Measurements from ENCODE around the gene TNKS2.
"Not testable (repeated sequence)": the region's sequence is repeated elsewhere in the genome, so short reads cannot be mapped to it uniquely, and the experiment has no call there.

Gene TNKS2

GRCh38 chr10:91864744-91865143, 66.5 kb downstream of the TNKS2 start:
- DNase-seq (ENCODE audit: low spot score) (no peak), FAIRE-seq (no peak)

GRCh38 chr10:91865562-91866081, 67.4 kb downstream of the TNKS2 start:
- FAIRE-seq (no peak), DNase-seq (ENCODE audit: low spot score) (no peak)

GRCh38 chr10:91875156-91875555, 76.9 kb downstream of the TNKS2 start:
- no peak for DNase-seq (ENCODE audit: low spot score)
- no peak for FAIRE-seq

GRCh38 chr10:91875779-91876178, 77.6 kb downstream of the TNKS2 start:
- no peak for FAIRE-seq
- DNase-seq (ENCODE audit: low spot score), result no peak

- FAIRE-seq (no peak), DNase-seq (ENCODE audit: low spot score) (no peak)
These were observed 81.4 kb downstream of the TNKS2 start for GRCh38 chr10:91879515-91880170.

GRCh38 chr10:91880310-91880709, 82.1 kb downstream of the TNKS2 start:
- no peak for DNase-seq (ENCODE audit: low spot score)
- FAIRE-seq, result no peak

- no peak for FAIRE-seq
These were observed 85.6 kb downstream of the TNKS2 start for GRCh38 chr10:91883549-91884444.

GRCh38 chr10:91884536-91884935, 86.3 kb downstream of the TNKS2 start:
- no peak for DNase-seq (ENCODE audit: low spot score)
- FAIRE-seq, result no peak

More at GRCh38 chr10:91883549-91884444, 85.6 kb downstream of the TNKS2 start:
- no peak for DNase-seq (ENCODE audit: low spot score)

- DNase-seq (ENCODE audit: low spot score) (no peak), FAIRE-seq (no peak)
These were observed 87.3 kb downstream of the TNKS2 start for GRCh38 chr10:91885362-91886079.

- FAIRE-seq, result no peak
- DNase-seq (ENCODE audit: low spot score), result no peak
These were observed 88.7 kb downstream of the TNKS2 start for GRCh38 chr10:91886954-91887271.

- FAIRE-seq (no peak), DNase-seq (ENCODE audit: low spot score) (no peak)
These were observed 89.2 kb downstream of the TNKS2 start for GRCh38 chr10:91887272-91888076.

- FAIRE-seq, result no peak
- peak; percentile 36 for DNase-seq (ENCODE audit: low spot score)
These were observed 93.1 kb downstream of the TNKS2 start for GRCh38 chr10:91891125-91892001.

- DNase-seq (ENCODE audit: low spot score) (no peak), FAIRE-seq (no peak)
These were observed 94.8 kb downstream of the TNKS2 start for GRCh38 chr10:91893051-91893450.

GRCh38 chr10:91894261-91894685, 96.0 kb downstream of the TNKS2 start:
- not testable (repeated sequence) for FAIRE-seq; DNase-seq (ENCODE audit: low spot score)

- FAIRE-seq (no peak), DNase-seq (ENCODE audit: low spot score) (no peak)
These were observed 98.1 kb downstream of the TNKS2 start for GRCh38 chr10:91896212-91896756.

- FAIRE-seq (no peak), DNase-seq (ENCODE audit: low spot score) (no peak)
These were observed 99.2 kb downstream of the TNKS2 start for GRCh38 chr10:91897421-91897820.

- peak; percentile 75 for DNase-seq (ENCODE audit: low spot score)
- FAIRE-seq, result peak; percentile 85
These were observed 103.8 kb downstream of the TNKS2 start for GRCh38 chr10:91901784-91902677.

- DNase-seq (ENCODE audit: low spot score) (no peak), FAIRE-seq (no peak)
These were observed 108.9 kb downstream of the TNKS2 start for GRCh38 chr10:91907033-91907594.
